ENCODE data around the gene SNX22. TPM values are rescaled to one million over a fixed set of nuclear protein-coding genes. Genes with fewer than 3 reads are reported as not detected.

The SNX22 gene
- total RNA-seq, 8 experiments from 2014 or later = 1.7 to 6.0 (median 3.4) TPM

- ATAC-seq (replicated peaks in 6 of 8) = peak in 3 of 8 experiments; percentile 2 to 10 (median 5)
- Histone ChIP-seq H3K4me1 (replicated peaks in 1 of 2) (peaks cover 14 to 17% of the 10 kb centered on the region in 2 donors), H3K4me3 (no peak overlapping the region), H3K27ac (no peak overlapping the region)
- in situ Hi-C loops (cut with MboI; ENCODE audit: low pct_unique_long_range_greater_than_20kb in 2 of 9, low sequenced_read_pairs in 9 of 9, unreplicated experiment in 9 of 9) = no loop called here
- WGBS, 10 experiments = 9 to 100% (median 83%) methylated on average over 1 to 5 of the region's 5 CpGs; no CpG with 5 or more reads in 1 of the 10 experiments
These were observed 14.8 kb downstream of the SNX22 start for GRCh38 chr15:64166102-64166890.

GRCh38 chr15:64180235-64180824 lies 28.8 kb downstream of the SNX22 start:
- peak in 5 of 8 experiments; percentile 74 to 97 (median 93) for ATAC-seq (replicated peaks in 6 of 8)
- no peak overlapping the region for H3K27ac ChIP-seq
- in situ Hi-C loops (cut with MboI; ENCODE audit: low pct_unique_long_range_greater_than_20kb in 2 of 9, low sequenced_read_pairs in 9 of 9, unreplicated experiment in 9 of 9) = no loop called here
- 54 to 96% (median 77%) methylated on average over 1 to 7 of the region's 8 CpGs; no CpG with 5 or more reads in 2 of the 10 experiments for WGBS, 10 experiments
- peaks cover 8 to 9% of the 10 kb centered on the region in 2 donors for H3K4me1 ChIP-seq (replicated peaks in 1 of 2)
- H3K4me3 ChIP-seq = no peak overlapping the region

- WGBS, 10 experiments = 60 to 100% (median 100%) methylated on average over 1 to 4 of the region's 4 CpGs; no CpG with 5 or more reads in 2 of the 10 experiments
- ATAC-seq (replicated peaks in 6 of 8) = no peak
- peaks cover 8 to 9% of the 10 kb centered on the region in 2 donors for H3K4me1 ChIP-seq (replicated peaks in 1 of 2)
- no peak overlapping the region for H3K27ac ChIP-seq
- in situ Hi-C loops (cut with MboI; ENCODE audit: low pct_unique_long_range_greater_than_20kb in 2 of 9, low sequenced_read_pairs in 9 of 9, unreplicated experiment in 9 of 9) = no loop called here
- H3K4me3 ChIP-seq = no peak overlapping the region
These were observed 31.4 kb downstream of the SNX22 start for GRCh38 chr15:64182859-64183370.

DNA sequence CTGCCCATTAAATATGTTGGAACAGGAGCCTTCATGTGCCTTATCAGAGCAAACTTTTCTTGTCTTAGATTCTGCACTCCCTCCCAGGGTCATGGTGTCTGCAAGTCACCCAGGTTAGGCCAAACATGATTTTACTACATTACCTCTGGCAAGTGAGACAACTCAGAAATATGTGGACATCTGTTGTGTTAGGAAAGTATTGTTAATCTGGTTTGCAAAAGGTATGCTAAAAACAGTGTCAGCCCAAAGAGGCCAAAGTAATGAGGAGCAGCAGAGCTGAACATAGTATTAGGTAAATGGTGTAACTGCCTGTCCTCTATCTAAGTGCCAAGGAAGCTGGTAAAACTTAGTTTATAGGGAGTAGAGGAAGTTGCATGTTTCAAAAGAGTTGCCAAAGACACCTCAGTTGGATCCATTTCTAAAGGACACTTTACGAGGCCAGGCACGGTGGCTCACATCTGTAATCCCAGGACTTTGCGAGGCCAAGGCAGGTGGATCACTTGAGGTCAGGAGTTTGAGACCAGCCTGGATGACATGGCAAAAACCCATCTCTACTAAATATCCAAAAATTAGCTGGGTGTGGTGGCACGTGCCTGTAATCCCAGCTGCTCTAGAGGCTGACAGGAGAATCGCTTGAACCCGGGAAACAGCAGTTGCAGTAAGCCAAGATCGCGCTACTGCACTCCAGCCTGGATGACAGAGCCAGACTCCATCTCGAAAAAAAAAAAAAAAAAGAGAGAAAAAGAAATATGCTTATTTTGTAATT lies 33.8 kb downstream of the SNX22 start:
- peak in 1 of 8 experiments; percentile 84 for ATAC-seq (replicated peaks in 6 of 8)
- in situ Hi-C loops (cut with MboI; ENCODE audit: low pct_unique_long_range_greater_than_20kb in 2 of 9, low sequenced_read_pairs in 9 of 9, unreplicated experiment in 9 of 9) = no loop called here
- H3K27ac ChIP-seq = no peak overlapping the region
- H3K4me1 ChIP-seq (replicated peaks in 1 of 2) = peaks cover 1 to 2% of the 10 kb centered on the region in 2 donors
- WGBS, 10 experiments = 80 to 100% (median 93%) methylated on average over 1 to 8 of the region's 9 CpGs; no CpG with 5 or more reads in 1 of the 10 experiments
- no peak overlapping the region for H3K4me3 ChIP-seq

DNA sequence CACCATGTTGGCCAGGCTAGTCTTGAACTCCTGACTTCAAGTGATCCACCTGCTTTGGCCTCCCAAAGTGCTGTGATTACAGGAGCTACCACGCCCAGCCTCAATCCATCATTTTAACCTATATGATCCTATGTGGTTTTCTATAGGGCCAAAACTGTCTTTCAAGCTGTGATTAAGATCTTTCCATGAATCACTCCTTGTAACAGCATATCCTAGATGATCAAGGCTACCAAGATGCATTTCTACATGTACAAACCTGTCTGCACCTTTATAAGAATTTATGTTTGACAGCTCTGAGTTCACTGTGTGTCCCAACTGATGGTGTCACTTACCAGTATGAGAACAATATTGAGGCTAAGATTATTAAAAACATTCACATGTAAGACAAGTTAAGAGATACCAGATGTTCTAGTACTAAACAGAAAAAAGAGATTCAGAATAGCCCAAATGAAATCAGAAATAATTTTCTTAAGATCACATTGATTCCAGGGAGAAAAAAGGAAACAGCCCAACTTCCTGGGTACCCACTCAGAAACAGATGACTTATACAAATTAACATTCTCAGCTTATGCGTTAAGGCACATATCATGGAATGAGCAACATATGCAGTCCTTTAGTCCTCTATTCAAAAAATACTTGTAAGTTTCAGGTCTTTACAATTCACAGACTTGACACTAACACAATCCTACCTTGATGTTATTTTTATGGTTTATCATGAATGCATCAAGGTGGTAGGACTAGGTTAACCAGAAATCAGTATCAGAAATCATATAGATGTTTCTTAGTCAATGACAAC lies 36.1 kb downstream of the SNX22 start:
- no peak overlapping the region for H3K4me3 ChIP-seq
- H3K4me1 ChIP-seq (replicated peaks in 1 of 2) = no peaks in the 10 kb centered on the region
- ATAC-seq (replicated peaks in 6 of 8) = no peak
- WGBS, 10 experiments = 13 to 100% (median 83%) methylated on average over 1 to 2 of the region's 2 CpGs; no CpG with 5 or more reads in 1 of the 10 experiments
- H3K27ac ChIP-seq = no peak overlapping the region
- in situ Hi-C loops (cut with MboI; ENCODE audit: low pct_unique_long_range_greater_than_20kb in 2 of 9, low sequenced_read_pairs in 9 of 9, unreplicated experiment in 9 of 9) = no loop called here

DNA sequence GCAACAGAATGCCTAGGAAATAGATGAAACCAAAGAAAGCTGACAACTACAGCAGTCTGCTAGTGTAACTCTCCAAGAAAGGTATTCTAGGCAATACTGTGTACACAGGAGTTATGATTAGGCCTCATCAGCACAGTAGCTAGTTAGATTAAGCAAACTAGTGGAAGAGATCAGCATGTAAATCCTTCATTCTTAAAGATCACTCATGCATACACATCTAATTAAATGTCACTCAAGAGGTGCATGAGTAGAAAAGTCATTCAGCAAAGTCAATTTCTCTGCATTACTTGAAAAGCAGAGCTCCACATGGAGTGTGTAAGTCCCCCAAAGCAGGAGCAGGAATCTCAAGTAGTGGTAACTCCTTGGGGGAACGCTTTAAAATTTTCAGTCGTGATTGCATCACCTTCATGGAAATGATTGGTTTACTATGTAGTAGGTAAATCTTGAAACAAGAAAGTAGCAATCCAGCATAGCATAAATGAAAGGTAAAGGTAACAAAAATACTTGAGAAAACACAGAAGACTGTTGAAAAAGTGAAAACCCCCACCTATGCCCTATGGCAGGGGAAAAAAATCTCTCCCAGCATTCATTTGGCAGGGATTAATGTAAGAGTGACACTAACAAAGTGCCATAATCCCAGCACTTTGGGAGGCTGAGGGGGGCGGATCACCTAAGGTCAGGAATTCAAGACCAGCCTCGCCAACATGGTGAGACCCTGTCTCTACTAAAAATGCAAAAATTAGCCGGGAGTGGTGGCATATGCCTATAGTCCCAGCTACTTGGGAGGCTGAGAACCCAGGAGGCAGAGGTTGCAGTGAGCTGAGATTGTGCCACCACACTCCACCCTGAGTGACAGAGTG lies 40.7 kb downstream of the SNX22 start:
- 72 to 100% (median 95%) methylated on average over 1 to 5 of the region's 5 CpGs for WGBS, 10 experiments
- Histone ChIP-seq H3K27ac (no peak overlapping the region), H3K4me3 (no peak overlapping the region), H3K4me1 (replicated peaks in 1 of 2) (no peaks in the 10 kb centered on the region)
- in situ Hi-C loops (cut with MboI; ENCODE audit: low pct_unique_long_range_greater_than_20kb in 2 of 9, low sequenced_read_pairs in 9 of 9, unreplicated experiment in 9 of 9) = no loop called here
- no peak for ATAC-seq (replicated peaks in 6 of 8)

DNA sequence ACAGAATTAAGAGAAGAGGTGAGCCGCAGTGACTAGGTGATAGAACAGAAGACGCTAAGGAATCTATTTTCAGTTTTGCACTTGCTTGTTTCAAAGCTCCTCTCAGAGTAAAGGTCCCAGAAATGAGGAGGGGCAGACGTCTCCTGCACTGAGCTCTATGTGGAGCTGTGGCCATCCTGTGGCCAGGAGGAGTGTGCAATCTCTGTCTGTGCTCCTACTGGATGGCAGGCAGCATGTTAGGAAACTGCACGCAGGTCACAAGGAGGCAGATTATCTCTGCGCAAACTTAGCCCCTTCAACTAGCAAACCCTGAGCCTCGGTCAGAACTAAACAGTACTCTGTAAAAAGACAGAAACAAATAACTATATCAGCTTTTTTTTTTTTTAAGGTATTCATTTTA lies 42.4 kb downstream of the SNX22 start:
- H3K27ac ChIP-seq = no peak overlapping the region
- in situ Hi-C loops (cut with MboI; ENCODE audit: low pct_unique_long_range_greater_than_20kb in 2 of 9, low sequenced_read_pairs in 9 of 9, unreplicated experiment in 9 of 9) = no loop called here
- 82 to 100% (median 96%) methylated on average over 1 to 5 of the region's 6 CpGs for WGBS, 10 experiments
- H3K4me1 ChIP-seq (replicated peaks in 1 of 2) = no peaks in the 10 kb centered on the region
- H3K4me3 ChIP-seq = no peak overlapping the region
- ATAC-seq (replicated peaks in 6 of 8) = peak in 1 of 8 experiments; percentile 24

- H3K4me3 ChIP-seq = no peak overlapping the region
- H3K4me1 ChIP-seq (replicated peaks in 1 of 2) = no peaks in the 10 kb centered on the region
- ATAC-seq (replicated peaks in 6 of 8) = no peak
- 60 to 92% (median 88%) methylated on average over 1 of the region's 1 CpG; no CpG with 5 or more reads in 4 of the 10 experiments for WGBS, 10 experiments
- in situ Hi-C loops (cut with MboI; ENCODE audit: low pct_unique_long_range_greater_than_20kb in 2 of 9, low sequenced_read_pairs in 9 of 9, unreplicated experiment in 9 of 9) = no loop called here
- no peak overlapping the region for H3K27ac ChIP-seq
These were observed 45.9 kb downstream of the SNX22 start for GRCh38 chr15:64197425-64197824.

- no peak overlapping the region for H3K27ac ChIP-seq
- no peaks in the 10 kb centered on the region for H3K4me1 ChIP-seq (replicated peaks in 1 of 2)
- ATAC-seq (replicated peaks in 6 of 8) = no peak
- no peak overlapping the region for H3K4me3 ChIP-seq
- in situ Hi-C loops (cut with MboI; ENCODE audit: low pct_unique_long_range_greater_than_20kb in 2 of 9, low sequenced_read_pairs in 9 of 9, unreplicated experiment in 9 of 9) = loop anchor here in 2 of 9 experiments (25.0 kb wide), 1 partner anchor 157 kb away; the partner anchor contains the start of gene CSNK1G1 (in 2 of the 2)
These were observed 53.7 kb downstream of the SNX22 start for GRCh38 chr15:64205202-64205601.
